Activated gamma-delta T cell treated with anti-CD3 and anti-CD28 coated beads, Interleukin-2, amount 50 U/mL, for 16 hours (primary cell): ENCODE measurements around the gene CREB3L2.
"Not testable (repeated sequence)": the region's sequence is repeated elsewhere in the genome, so short reads cannot be mapped to it uniquely, and the experiment has no call there.

Experiments used
- DNase-seq: peaks from one replicate; pipeline ENCODE4 v3.0.0-alpha.2; 2020; ENCODE audit warnings: low read depth

Gene CREB3L2

GRCh38 chr7:137968890-137969289 lies 33.0 kb downstream of the CREB3L2 start:
- DNase-seq = no peak

- DNase-seq = not testable (repeated sequence)
Observed at GRCh38 chr7:137968339-137968738, 33.5 kb downstream of the CREB3L2 start.

DNA sequence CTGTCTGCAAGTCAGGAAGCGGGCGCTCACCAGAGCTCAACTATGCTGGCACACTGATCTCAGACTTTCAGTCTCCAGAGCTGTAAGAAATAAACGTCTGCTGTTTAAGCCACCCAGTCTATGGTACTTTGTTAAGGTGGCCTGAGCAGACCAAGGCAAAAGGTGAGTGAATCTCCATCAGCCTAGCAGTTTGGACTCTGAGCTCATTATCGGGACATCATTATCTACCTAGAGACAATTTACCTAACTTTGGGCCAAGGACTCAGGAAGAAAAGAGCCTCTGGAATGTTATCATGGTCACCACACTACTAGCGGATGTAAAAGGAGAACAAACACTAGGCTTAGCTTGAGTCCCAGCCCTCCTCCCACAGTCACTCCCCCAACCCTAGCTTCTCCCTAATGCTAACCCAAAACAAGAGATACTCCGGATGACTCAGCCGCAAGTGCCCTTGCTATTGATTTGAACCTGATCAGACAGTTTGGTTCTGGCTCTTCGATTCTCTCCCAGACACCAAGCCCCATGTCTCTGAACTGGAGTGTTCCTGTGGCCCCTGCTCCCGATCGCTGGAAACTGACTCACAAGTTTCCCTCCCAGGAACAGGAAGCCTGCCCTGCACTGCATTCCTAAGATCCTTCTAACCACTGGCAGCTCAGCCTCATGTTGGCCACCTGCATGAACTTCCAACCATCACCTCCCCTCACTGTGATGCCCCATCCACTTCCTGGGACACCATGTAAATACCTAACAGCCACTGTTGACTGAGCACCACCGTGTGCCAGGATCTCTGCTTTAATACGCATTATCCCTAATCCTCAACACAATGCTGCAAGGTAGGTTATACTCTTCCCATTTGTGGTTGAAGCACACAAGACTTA lies 34.5 kb downstream of the CREB3L2 start:
- no peak for DNase-seq

DNA sequence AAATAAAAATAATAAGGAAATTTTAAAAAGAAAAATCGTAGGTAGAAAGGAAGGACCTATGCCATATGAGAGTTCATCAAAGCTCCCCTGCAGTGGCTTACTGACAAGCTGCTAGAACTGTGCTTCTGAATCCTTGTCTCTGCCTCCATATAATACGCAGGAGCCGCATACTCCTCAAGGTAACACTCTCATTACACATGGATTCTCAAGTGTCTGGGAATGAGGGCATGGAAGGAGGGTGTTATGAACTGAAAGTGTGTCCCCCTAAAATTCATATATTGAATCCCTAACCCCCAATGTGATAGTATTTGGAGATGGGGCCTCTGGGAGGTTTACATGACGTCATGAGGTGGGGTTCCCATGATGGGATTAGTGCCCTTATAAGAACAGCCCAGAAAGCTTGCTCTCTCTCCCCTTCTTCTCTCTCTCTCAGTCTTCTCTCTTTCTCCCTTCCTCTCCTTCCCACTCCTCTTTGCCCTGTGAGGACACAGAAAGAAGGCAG lies 35.2 kb downstream of the CREB3L2 start:
- no peak for DNase-seq

- no peak for DNase-seq
Observed at GRCh38 chr7:137965942-137966640, 35.8 kb downstream of the CREB3L2 start.

- no peak for DNase-seq
Observed at GRCh38 chr7:137964824-137965545, 36.9 kb downstream of the CREB3L2 start.

DNA sequence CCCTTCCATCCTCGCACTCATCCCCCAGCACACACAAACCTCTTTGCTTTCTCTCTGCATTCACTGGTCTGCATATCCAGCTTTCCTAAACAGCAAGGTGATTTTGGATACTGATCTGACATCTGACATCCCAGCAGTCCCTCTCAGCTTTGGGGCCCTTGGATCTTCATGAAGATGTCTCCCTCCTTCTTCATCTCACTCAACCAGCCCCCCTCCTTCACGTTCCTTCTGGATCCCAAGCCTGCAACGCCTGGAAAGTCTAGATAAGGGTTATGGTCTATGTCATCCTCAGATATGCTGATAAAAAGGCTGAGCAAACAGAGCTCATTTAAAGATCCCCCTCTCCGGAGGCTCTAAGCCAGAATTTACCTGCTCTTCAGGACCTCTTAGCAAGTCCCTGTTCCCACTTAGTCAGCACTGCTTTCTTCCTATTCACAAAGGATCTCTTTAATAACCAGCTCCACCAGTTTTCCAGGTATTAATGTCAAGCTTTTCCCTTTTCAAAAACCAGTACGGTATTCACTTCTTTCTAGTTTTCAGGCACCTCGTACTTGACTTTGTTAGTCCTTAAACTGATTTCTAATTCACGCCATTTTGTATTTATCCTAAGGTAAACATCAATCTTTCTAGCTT lies 38.9 kb downstream of the CREB3L2 start:
- no peak for DNase-seq

DNA sequence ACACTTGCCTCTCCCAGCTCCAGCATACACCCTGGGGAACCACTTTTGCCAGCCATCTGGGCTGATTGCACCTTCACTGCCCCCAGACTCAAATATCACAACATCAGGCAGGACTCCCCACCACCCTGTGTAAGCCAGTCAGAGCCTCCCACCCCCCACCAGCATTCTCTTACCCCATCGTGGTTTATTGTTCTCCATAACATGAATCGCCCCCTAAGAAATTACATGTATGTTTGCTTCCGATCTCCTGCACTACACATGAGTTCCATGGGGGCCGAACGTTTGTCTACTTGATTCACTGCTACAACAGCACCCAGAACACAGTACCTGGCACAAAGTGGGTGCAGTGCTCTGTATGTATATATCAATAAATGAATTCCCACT lies 39.4 kb downstream of the CREB3L2 start:
- no peak for DNase-seq

- no peak for DNase-seq
Observed at GRCh38 chr7:137961200-137962177, 40.4 kb downstream of the CREB3L2 start.

DNA sequence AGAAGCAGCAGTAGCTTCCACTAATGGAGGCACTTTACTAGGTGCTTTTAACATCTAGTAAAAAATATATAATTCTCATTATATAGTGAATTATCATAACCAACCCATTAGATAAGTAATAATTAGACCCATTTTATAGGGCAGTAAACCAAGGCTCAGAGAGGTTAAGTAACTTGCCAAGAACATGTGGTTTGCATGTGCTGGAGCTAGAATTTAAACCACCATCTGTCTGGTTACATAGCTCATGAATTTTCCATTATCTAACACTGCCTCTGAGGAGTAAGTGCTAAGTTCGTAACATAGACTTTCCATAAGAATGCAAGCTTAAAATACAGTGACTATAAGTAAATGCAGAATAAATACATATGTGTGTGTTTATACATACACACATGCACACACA lies 41.9 kb downstream of the CREB3L2 start:
- DNase-seq = no peak

- DNase-seq = no peak
Observed at GRCh38 chr7:137958470-137959431, 43.1 kb downstream of the CREB3L2 start.

DNA sequence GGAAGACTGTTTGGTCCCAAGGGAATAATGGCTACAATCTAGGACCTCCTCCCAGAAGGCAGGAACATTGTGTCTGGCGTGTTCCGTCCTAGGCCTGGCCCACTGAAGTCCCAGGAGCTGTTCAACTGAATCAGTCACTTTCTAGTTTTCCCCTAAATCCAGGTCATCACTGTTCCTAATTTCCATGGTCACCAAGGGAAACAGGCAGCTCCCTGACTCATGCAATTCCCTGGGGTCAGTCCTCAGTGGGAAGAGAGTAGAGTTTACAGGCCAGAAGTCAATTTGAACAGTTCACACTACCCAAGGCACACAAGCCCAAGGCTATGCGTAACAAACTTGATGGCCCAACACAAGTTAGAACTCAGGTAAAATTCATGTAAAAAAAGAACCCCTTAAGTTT lies 44.0 kb downstream of the CREB3L2 start:
- no peak for DNase-seq

DNA sequence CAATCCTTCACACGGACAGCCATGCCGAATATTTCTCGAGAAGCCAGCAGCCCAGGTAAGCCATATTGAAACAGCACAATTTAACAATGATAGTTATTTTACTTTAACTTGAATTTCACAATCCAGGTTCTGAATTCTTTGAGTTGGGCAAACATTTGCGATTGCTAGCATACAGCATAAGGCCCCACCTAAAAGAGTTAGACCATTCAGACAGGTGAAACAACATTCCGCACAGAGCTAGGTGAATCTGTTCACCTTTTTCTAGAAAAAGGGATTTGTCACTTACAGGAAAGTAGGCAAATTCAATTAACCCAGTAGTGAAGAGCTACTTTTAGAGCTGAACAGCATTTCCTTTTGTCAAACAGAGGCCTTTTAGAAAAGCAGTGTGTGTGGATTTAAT lies 45.3 kb downstream of the CREB3L2 start:
- no peak for DNase-seq

- DNase-seq = no peak
Observed at GRCh38 chr7:137956183-137956582, 45.7 kb downstream of the CREB3L2 start.

DNA sequence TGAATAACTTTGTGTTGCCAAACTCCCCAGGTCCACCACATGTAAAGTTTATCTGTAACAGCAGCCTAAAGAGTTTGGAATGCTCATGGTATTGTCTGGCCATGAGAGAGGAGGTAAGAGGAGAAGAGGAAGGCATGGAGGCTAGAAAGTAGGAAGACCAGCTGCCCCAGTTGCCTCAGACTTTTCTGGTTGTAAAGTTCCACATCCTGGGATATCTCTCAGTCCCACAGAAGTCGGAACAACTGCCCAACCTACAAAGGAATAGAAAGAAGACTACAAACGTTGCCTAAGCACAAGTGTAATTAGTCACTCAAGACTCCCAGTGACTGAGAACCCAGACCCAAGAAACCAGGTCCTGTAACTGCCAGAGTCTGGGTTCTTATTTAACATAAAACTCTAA lies 47.3 kb downstream of the CREB3L2 start:
- no peak for DNase-seq

- no peak for DNase-seq
Observed at GRCh38 chr7:137953665-137954470, 48.0 kb downstream of the CREB3L2 start.

DNA sequence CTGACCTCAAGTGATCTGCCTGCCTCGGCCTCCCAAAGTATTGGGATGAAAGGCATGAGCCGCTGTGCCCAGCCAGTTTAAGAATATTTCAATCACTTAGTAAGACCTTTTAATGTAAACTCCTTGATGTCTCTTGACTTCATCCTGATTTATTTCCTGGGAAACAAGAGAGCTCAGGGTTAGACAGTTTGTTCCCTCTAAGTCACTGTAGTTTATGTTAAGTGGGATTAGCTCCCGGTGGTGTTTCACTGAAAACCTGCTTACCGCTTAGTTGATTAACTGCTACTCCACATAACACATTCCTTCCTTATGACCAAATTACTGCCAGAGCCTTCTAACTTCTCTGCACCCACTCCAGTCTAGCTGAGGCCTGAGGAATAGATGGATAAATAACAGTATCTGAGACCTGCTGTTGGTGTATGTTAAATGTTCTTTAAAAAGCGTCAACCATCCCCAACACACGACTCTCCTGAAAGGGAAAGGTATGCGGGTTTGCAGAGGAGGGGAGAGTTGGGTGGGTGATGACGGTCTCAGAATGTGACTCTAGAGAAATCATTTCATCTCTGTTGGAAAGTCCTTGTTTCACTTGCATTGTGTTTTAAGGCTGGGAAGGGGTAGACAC lies 48.7 kb downstream of the CREB3L2 start:
- no peak for DNase-seq

DNA sequence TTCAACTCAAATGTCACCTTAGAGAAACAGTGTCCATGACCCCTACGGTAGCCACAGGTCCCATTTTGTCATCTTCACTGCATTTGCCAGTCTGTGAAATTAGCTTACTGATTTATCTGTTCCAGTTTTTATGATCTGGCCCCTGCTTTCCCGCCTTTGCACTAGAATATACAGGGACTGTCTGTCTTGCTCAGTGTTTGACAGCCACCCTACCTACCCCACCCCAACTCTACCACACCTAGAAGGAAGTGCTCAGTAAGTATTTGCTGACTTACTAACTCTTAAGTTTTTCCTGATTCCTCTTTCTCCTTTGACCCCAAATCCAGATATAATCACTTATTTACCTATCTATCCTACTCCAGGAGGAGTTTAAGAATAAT lies 49.5 kb downstream of the CREB3L2 start:
- DNase-seq = no peak
